Tibial artery (tissue), 4 donors: ENCODE results near the gene CCT2.

Experiments
- DNase-seq, 2 donors: peaks; one replicate each; pipeline ENCODE4 v3.0.0-alpha.2; 2019
- H3K27ac ChIP-seq, 2 donors: fragments of 200-600 bp; sonication (generic) in 1 of 2; 1 replicate in 1 of 2; 2 replicates in 1 of 2; pipeline ENCODE4 v1.5.1; 2018 to 2019; ENCODE audit warnings: mild to moderate bottlenecking in 1 of 2
- H3K27me3 ChIP-seq, 2 donors: fragments of 200-600 bp; sonication (generic) in 1 of 2; one replicate each; pipeline versions ENCODE4 v1.5.1 to v1.6.0; 2016 to 2019
- H3K36me3 ChIP-seq, 3 donors: fragments of 200-600 bp; sonication (generic) in 2 of 3; one replicate each; pipeline ENCODE4 v1.5.1; 2016 to 2019; ENCODE audit warnings: mild to moderate bottlenecking in 2 of 3
- H3K4me1 ChIP-seq, 4 donors: fragments of 200-600 bp; sonication (generic) in 2 of 4; 1 replicate in 3 of 4; 2 replicates in 1 of 4; pipeline ENCODE4 v1.5.1; 2016 to 2019
- H3K4me3 ChIP-seq, 2 donors: fragments of 200-600 bp; sonication (generic) in 1 of 2; 1 replicate in 1 of 2; 2 replicates in 1 of 2; pipeline ENCODE4 v1.5.1; 2018 to 2019; ENCODE audit warnings: mild to moderate bottlenecking in 2 of 2
- H3K9me3 ChIP-seq, 3 donors: fragments of 200-600 bp; sonication (generic) in 1 of 3; one replicate each; pipeline ENCODE4 v1.5.1; 2016 to 2019
- CTCF ChIP-seq, 2 experiments: fragments of 200-600 bp in 1 of 2; fragments of 450-650 bp in 1 of 2; IDR thresholded peaks; one replicate each; pipeline ENCODE4 v1.5.1; 2017 to 2019; ENCODE audit warnings: antibody characterized with exemption in 2 of 2, mild to moderate bottlenecking in 1 of 2, moderate library complexity in 1 of 2
- intact Hi-C: fragments of 100-400 bp; cut with DNase I; formaldehyde crosslinking; loops from one replicate; pipeline ENCODE4 v1.15.0; 2023; ENCODE audit warnings: low total_unique reads

CCT2 gene

GRCh38 chr12:69642531-69642930, 57.3 kb downstream of the CCT2 start:
- H3K27me3 ChIP-seq: no peaks in the 10 kb centered on the region
- no peak overlapping the region for H3K4me3 ChIP-seq
- intact Hi-C loops: loop anchor here (10.0 kb wide), 1 partner anchor 288 kb away; the partner anchor contains the start of gene YEATS4
- no peaks in the 10 kb centered on the region for H3K4me1 ChIP-seq
- no peaks in the 10 kb centered on the region for H3K36me3 ChIP-seq
- no peak for TF ChIP-seq CTCF (IDR thresholded peaks at IDR 0.05)
- no peaks in the 10 kb centered on the region for H3K9me3 ChIP-seq
- DNase-seq: no peak
- H3K27ac ChIP-seq: no peak overlapping the region

- intact Hi-C loops: loop anchor here (10.0 kb wide), 1 partner anchor 290 kb away; the partner anchor contains the start of gene YEATS4
- Histone ChIP-seq H3K9me3 (no peaks in the 10 kb centered on the region), H3K4me3 (no peak overlapping the region), H3K36me3 (no peaks in the 10 kb centered on the region), H3K27me3 (no peaks in the 10 kb centered on the region), H3K4me1 (no peaks in the 10 kb centered on the region), H3K27ac (no peak overlapping the region)
- no peak for TF ChIP-seq CTCF (IDR thresholded peaks at IDR 0.05)
- DNase-seq: no peak
These were observed 59.3 kb downstream of the CCT2 start for GRCh38 chr12:69644511-69644910.

GRCh38 chr12:69645031-69645430, 59.8 kb downstream of the CCT2 start:
- H3K4me1 ChIP-seq: no peaks in the 10 kb centered on the region
- DNase-seq: no peak
- no peaks in the 10 kb centered on the region for H3K36me3 ChIP-seq
- H3K9me3 ChIP-seq: no peaks in the 10 kb centered on the region
- no peak overlapping the region for H3K4me3 ChIP-seq
- H3K27ac ChIP-seq: no peak overlapping the region
- no peak for TF ChIP-seq CTCF (IDR thresholded peaks at IDR 0.05)
- intact Hi-C loops: loop anchor here (10.0 kb wide), 1 partner anchor 290 kb away; the partner anchor contains the start of gene YEATS4
- no peaks in the 10 kb centered on the region for H3K27me3 ChIP-seq

- no peak for DNase-seq
- intact Hi-C loops: loop anchor here (10.0 kb wide), 1 partner anchor 292 kb away; the partner anchor contains the start of gene YEATS4
- H3K9me3 ChIP-seq: no peaks in the 10 kb centered on the region
- no peaks in the 10 kb centered on the region for H3K36me3 ChIP-seq
- no peak overlapping the region for H3K4me3 ChIP-seq
- no peaks in the 10 kb centered on the region for H3K27me3 ChIP-seq
- no peak for TF ChIP-seq CTCF (IDR thresholded peaks at IDR 0.05)
- no peak overlapping the region for H3K27ac ChIP-seq
- H3K4me1 ChIP-seq: no peaks in the 10 kb centered on the region
These were observed 61.9 kb downstream of the CCT2 start for GRCh38 chr12:69647178-69647577.

GRCh38 chr12:69648476-69648875, 63.2 kb downstream of the CCT2 start:
- Histone ChIP-seq H3K9me3 (no peaks in the 10 kb centered on the region), H3K4me3 (no peak overlapping the region), H3K27ac (no peak overlapping the region), H3K36me3 (no peaks in the 10 kb centered on the region), H3K27me3 (no peaks in the 10 kb centered on the region), H3K4me1 (no peaks in the 10 kb centered on the region)
- TF ChIP-seq CTCF (IDR thresholded peaks at IDR 0.05): no peak
- intact Hi-C loops: loop anchor here (10.0 kb wide), 1 partner anchor 294 kb away; the partner anchor contains the start of gene YEATS4
- DNase-seq: no peak

- Histone ChIP-seq H3K4me1 (no peaks in the 10 kb centered on the region), H3K4me3 (no peak overlapping the region), H3K27me3 (no peaks in the 10 kb centered on the region), H3K9me3 (no peaks in the 10 kb centered on the region), H3K27ac (no peak overlapping the region), H3K36me3 (no peaks in the 10 kb centered on the region)
- no peak for DNase-seq
- intact Hi-C loops: loop anchor here (10.0 kb wide), 1 partner anchor 295 kb away; the partner anchor contains the start of gene YEATS4
- TF ChIP-seq CTCF (IDR thresholded peaks at IDR 0.05): no peak
These were observed 64.3 kb downstream of the CCT2 start for GRCh38 chr12:69649529-69649928.
